ENCODE data around the gene PID1. TPM values are rescaled to one million over a fixed set of nuclear protein-coding genes. Genes with fewer than 3 reads are reported as not detected.

Gene PID1
- total and polyA plus RNA-seq, 2 donors (not counting 1 experiment from before 2014, with no cell fraction given), result 0.10 TPM; not detected in 1

- no peaks in the 10 kb centered on the region for H3K9me3 Mint-ChIP-seq (ENCODE audit: insufficient read depth)
- ChIA-PET POLR2A (no interaction called here), CTCF (no interaction called here)
- peaks cover 0 to 3% (median 0%) of the 10 kb centered on the region in 3 donors for H3K9me3 ChIP-seq (ENCODE audit: control extremely low read depth in 1 of 3, control insufficient read depth in 2 of 3, insufficient read depth in 1 of 3, low read length in 2 of 3)
- H3K4me3 Mint-ChIP-seq, result no peak overlapping the region
- H3K27ac Mint-ChIP-seq, result no peak overlapping the region
- intact Hi-C loops (cut with micrococcal nuclease), result no loop called here
- no peaks in the 10 kb centered on the region for H3K4me1 Mint-ChIP-seq
- no peak overlapping the region for H3K4me2 ChIP-seq (replicated peaks; ENCODE audit: low read depth, low read length, poor library complexity, severe bottlenecking)
- 36% methylated on average over 3 of the region's 3 CpGs for WGBS (ENCODE audit: insufficient coverage)
- no peaks in the 10 kb centered on the region for H3K27me3 ChIP-seq (replicated peaks in 1 of 4; ENCODE audit: control extremely low read depth in 1 of 4, control insufficient read depth in 3 of 4, insufficient read depth in 4 of 4, low read length in 3 of 4)
- no peaks in the 10 kb centered on the region for H3K27me3 Mint-ChIP-seq
- H3K36me3 ChIP-seq (replicated peaks in 1 of 2; ENCODE audit: control extremely low read depth in 1 of 2, control insufficient read depth in 1 of 2, extremely low read depth in 1 of 2, insufficient read depth in 2 of 2, low read length in 1 of 2), result no peaks in the 10 kb centered on the region
- H3K79me2 ChIP-seq (ENCODE audit: control insufficient read depth, insufficient read depth, low read length), result no peaks in the 10 kb centered on the region
- H3K4me1 ChIP-seq (ENCODE audit: control insufficient read depth in 2 of 2, insufficient read depth in 2 of 2, low read length in 2 of 2), result no peaks in the 10 kb centered on the region
- H2AFZ ChIP-seq (ENCODE audit: insufficient read depth, low read depth, low read length, poor library complexity, severe bottlenecking), result no peak overlapping the region
- ATAC-seq (ENCODE audit: low read depth) (no peak), DNase-seq (no peak)
- H3K27ac ChIP-seq (ENCODE audit: low read length in 2 of 2), result no peak overlapping the region
- H4K20me1 ChIP-seq (ENCODE audit: control insufficient read depth, insufficient read depth, low read length, poor library complexity, severe bottlenecking), result no peaks in the 10 kb centered on the region
- no peak overlapping the region for H3K4me3 ChIP-seq (ENCODE audit: control extremely low read depth in 1 of 5, extremely low read depth in 1 of 5, insufficient read depth in 1 of 5, low read depth in 2 of 5, low read length in 4 of 5)
- no peak overlapping the region for H3K9ac ChIP-seq (ENCODE audit: low read length)
- TF ChIP-seq CTCF (IDR thresholded peaks at IDR 0.05) (no peak), EZH2 (IDR thresholded peaks at IDR 0.05; ENCODE audit: borderline replicate concordance, insufficient read depth, low read depth, low read length, poor library complexity, severe bottlenecking) (no peak)
Observed at GRCh38 chr2:229089776-229090175, 181.3 kb downstream of the PID1 start.

GRCh38 chr2:229088966-229089700 is 182.0 kb downstream of the PID1 start:
- DNase-seq (no peak), ATAC-seq (ENCODE audit: low read depth) (no peak)
- Histone ChIP-seq H3K36me3 (replicated peaks in 1 of 2; ENCODE audit: control extremely low read depth in 1 of 2, control insufficient read depth in 1 of 2, extremely low read depth in 1 of 2, insufficient read depth in 2 of 2, low read length in 1 of 2) (no peaks in the 10 kb centered on the region), H3K4me1 (ENCODE audit: control insufficient read depth in 2 of 2, insufficient read depth in 2 of 2, low read length in 2 of 2) (no peaks in the 10 kb centered on the region), H3K4me3 (ENCODE audit: control extremely low read depth in 1 of 5, extremely low read depth in 1 of 5, insufficient read depth in 1 of 5, low read depth in 2 of 5, low read length in 4 of 5) (no peak overlapping the region), H3K79me2 (ENCODE audit: control insufficient read depth, insufficient read depth, low read length) (no peaks in the 10 kb centered on the region), H2AFZ (ENCODE audit: insufficient read depth, low read depth, low read length, poor library complexity, severe bottlenecking) (no peak overlapping the region), H3K27me3 (replicated peaks in 1 of 4; ENCODE audit: control extremely low read depth in 1 of 4, control insufficient read depth in 3 of 4, insufficient read depth in 4 of 4, low read length in 3 of 4) (no peaks in the 10 kb centered on the region), H3K9ac (ENCODE audit: low read length) (no peak overlapping the region), H3K9me3 (ENCODE audit: control extremely low read depth in 1 of 3, control insufficient read depth in 2 of 3, insufficient read depth in 1 of 3, low read length in 2 of 3) (peaks cover 0 to 3% (median 0%) of the 10 kb centered on the region in 3 donors), H3K4me2 (replicated peaks; ENCODE audit: low read depth, low read length, poor library complexity, severe bottlenecking) (no peak overlapping the region), H3K27ac (ENCODE audit: low read length in 2 of 2) (no peak overlapping the region), H4K20me1 (ENCODE audit: control insufficient read depth, insufficient read depth, low read length, poor library complexity, severe bottlenecking) (no peaks in the 10 kb centered on the region)
- Mint-ChIP-seq H3K9me3 (ENCODE audit: insufficient read depth) (no peaks in the 10 kb centered on the region), H3K27me3 (no peaks in the 10 kb centered on the region), H3K4me3 (no peak overlapping the region), H3K4me1 (no peaks in the 10 kb centered on the region), H3K27ac (no peak overlapping the region)
- no CpG with 5 or more reads among the region's 7 CpGs for WGBS (ENCODE audit: insufficient coverage)
- TF ChIP-seq EZH2 (IDR thresholded peaks at IDR 0.05; ENCODE audit: borderline replicate concordance, insufficient read depth, low read depth, low read length, poor library complexity, severe bottlenecking) (no peak), CTCF (IDR thresholded peaks at IDR 0.05) (no peak)
- CTCF ChIA-PET, result no interaction called here
- POLR2A ChIA-PET, result no interaction called here
- intact Hi-C loops (cut with micrococcal nuclease), result no loop called here
